GM18511 (cell line): ENCODE results near the gene RPS21.

ENCODE experiments used
- ATAC-seq: cut with Tn5 transposase; IDR thresholded peaks from one replicate; pipeline ENCODE4 v1.9.1; 2021; ENCODE audit warnings: mild to moderate bottlenecking, moderate library complexity; ENCODE audit not compliant: unreplicated experiment

The RPS21 gene

DNA sequence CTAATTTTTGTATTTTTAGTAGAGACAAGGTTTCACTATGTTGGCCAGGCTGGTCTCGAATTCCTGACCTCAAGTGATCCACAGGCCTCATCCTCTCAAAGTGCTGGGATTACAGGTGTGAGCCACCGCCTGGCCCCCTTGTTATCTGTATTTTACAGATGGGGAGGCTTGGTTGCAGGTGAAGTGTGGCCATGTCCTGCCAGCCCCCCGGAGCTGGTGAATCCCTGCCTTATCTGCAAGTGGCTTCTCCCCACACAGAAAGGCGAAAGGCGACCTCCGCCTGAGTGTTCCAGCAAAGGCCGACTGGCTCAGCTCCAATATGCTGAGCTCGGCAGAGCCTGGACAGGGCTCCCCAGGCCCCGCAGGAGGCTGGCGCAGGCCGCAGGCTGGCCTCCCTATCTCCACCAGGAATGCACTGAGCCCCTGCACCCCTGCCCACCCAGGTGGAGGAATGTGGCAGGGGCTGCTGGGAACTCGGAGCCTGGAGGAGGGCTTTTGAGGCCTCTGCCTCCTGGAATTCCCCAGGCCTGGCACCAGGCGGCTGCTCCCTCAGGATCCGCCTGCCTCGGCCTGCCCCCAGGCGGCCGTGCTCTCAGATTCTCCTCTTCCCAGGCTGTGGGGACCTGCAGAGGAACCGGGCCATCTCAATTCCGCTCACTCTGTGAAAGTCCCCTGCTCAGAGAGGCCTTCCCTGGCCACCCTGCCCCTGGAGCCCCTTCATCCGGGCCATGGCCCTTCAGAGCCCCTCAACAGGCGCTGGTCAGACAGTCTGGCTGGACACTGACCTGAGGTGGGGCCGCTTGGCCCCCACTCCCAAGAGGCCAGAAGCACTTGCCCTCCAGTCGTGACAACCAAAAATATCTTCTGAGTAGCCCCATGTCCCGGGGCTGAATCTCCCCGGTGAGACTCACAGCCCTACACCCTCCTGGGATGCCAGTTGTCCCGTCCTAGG is 10.5 kb upstream of the RPS21 start:
- ATAC-seq = no peak

DNA sequence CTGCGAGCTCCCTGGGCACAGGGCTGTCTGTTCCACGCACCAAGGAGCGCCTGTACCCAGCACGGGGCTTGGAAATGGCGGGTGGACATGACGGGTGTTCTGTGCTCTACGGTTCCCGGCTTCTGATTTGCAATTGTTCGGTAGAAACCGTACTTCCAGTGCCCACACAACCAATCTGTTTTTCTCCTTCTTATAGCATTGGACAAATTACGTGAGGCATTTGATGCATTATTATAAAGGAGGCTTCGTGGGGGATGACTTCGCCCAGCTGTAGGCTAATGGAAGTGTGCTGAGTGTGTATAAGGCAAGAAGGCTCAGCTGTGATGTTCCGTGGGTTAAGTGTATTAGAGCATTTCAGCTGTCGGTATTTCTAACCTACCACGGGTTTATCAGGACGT is 9.8 kb upstream of the RPS21 start:
- ATAC-seq = no peak

DNA sequence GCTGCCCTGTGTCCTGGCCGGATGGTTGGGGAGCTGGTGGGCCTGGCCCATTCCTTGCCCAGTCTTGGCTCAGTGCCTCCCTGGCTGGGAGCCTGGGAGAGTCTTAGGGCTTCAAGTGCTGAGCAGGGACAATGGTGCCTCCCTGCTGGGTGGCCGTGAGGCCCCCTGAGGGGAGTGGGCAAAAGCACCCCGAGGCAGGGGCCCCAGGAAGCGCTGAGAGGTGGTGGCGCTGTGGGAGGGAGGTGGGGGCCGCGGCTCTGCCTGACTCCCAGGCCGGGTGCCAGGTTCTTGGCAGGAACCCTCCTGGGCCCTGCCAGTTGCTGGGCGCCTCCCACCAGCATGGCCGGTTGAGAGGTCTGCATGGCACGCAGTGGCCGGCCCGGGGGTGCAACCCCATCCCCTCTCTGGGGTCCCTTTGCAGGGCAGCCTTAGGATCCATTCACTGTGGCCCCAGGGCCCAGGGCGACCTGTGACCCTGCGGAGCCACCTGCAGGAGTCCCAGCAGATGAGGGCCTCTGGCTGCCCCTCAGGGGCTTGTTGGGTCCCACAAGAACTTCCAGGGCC is 9.2 kb upstream of the RPS21 start:
- no peak for ATAC-seq

DNA sequence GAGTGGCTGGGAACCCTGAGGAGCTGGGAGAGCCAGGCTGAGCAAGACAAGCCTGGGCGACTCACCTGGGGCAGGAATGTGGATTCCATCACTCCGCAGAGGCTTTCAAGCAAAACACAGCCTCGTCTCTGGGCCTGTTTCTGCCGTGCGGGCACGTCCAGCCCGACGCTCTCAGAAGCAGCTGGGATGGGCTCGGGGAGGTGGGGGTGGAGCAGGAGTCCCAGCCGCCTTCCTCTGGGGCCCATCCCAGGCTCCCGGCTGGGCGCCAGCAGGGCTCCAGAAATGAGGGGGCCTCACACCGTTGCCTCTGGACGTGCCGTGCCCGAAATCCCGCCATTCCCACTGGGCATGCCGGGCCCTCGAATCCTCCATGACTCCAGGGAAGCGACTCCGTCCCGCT is 8.7 kb upstream of the RPS21 start:
- no peak for ATAC-seq

DNA sequence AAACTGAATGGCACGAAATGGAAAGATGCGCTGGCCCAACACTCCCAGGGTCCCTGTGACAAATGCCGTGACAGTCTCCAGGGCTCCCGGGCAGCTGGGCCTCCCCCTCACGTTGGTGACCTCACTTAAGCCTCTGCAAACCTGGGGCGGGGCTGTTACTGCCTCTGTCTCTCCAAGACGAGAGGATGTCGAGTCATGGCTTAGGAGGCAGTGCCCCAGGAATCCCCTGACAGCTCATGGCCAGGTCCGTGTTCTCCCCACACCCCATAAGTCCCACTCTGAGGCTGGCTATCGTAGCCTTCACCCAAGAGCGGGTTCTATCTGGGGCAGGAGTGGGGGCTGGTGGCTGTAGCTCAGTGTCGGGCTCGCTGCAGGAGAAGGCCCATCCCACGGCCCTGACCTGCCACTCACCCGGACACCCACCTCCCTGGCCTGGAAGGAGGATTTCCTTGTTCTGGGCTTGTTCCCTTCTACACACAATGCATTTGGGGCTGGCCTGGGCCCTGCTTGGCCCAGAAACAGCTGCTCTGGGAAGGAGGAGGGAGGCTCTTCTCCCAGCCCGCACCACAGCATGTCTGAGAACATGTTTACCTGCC is 5.6 kb upstream of the RPS21 start:
- ATAC-seq = no peak

DNA sequence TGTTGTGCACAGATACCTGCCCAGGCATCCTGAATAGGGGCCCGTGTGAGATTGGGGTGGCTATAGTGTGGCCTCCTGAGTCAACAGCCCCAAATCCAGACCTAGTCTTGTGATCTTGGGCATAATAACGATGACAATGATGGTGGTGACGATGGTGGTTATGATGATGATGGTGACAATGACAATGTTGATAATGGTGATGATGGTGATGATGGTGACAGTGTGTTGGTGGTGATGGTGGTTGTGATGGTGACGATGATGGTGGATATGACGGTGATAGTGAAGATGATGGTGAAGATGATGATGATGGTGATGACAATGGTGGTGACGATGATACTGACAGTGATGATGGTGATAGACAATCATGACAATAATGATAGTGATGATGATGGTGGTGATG is 5.1 kb upstream of the RPS21 start:
- no peak for ATAC-seq

DNA sequence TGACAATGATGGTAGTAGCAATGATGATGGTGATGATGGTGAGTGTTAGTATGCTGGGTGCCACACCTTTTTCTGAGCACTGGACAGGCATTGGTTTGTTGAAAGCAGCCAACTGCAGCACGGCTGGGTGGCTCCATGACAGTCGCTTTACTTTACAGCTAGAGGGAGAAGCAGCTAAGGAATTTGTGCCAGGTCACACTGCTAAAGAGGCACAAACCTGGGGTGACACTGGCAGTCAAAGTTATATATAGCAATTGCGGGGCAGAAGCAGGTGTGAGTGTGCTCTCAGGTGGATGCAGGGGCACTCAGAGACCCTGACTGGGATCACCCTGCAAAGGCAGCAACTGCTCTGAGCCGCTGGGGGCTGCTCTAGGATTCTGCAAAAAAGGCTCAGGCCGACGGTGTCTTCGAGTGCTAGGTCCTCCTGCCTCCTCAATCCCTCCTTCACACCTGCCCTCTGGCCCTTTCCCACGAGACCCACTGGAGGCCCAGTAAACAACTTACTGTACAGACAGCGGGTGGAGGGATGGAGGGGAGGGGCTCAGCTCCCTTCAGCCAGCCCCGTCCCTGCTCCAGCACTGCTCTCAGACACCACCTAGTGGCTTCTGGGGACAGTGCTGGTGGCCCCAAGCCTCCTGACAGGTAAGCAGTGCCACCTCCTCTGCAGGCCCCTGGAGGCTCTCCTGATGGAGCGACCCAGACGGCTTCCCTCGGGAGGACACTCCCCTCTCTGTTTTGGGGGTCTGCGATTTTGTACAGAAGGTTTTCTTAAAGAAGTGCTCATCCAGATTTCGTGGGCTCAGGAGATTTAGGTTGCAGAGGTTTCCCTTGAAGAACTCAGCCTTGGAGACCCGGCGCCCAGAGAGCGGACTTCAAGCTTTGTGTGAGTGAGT is 4.4 kb upstream of the RPS21 start:
- ATAC-seq = peak; percentile 60

DNA sequence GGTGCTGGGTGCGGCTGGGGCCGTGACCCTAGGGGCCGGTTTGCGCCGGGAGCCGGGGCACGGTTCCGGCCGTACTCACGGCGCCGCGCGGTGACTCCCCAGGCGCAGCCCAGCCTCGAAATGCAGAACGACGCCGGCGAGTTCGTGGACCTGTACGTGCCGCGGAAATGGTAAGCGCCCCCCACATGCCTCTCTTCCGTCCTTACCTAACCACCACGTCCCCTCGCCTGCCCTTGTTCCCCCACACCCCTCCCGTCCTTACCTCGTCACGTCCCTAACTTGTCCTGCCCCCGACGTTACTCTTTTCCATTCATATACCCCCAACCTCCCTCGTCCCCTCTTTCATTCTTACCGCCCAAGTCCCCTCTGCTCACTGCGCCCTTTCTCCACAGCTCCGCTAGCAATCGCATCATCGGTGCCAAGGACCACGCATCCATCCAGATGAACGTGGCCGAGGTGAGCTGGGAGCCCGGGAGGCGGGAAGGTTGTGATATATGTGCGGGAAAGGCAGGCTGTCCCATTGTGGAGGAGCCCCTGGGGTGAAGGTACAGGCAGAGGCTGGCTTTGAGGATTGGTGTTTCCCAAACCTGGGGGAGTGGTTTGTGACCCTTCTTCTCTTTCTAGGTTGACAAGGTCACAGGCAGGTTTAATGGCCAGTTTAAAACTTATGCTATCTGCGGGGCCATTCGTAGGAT is 463 bp downstream of the RPS21 start:
- ATAC-seq = no peak

DNA sequence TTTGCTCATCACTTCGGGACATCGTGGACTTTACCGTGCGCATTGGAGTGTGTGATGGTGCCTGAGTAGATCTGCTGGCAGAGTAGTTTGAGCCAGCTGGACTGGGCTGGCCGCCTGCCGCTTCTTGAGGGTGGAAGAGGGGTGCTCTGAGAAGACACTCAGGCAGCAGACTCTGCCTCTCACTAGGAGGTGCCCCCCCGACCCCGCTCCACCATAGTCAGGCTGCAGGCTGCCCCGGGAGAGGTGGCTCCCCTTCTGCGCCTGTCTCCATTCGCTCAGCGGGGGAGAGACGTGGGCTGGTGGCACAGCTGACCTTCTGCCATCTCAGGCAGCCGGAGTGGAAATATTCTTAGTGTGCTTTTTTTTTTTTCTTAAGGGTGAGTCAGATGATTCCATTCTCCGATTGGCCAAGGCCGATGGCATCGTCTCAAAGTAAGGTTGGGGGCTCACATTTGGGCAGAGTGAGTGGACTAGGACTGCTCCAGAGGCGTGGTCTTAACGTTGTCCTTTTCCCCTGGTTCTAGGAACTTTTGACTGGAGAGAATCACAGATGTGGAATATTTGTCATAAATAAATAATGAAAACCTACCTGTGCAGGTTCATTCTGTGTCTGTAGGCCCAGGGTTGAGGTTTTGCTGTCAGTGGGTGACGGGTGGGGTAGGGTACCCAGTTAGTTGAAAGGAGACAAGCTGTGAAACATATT is 1.2 kb downstream of the RPS21 start:
- no peak for ATAC-seq

DNA sequence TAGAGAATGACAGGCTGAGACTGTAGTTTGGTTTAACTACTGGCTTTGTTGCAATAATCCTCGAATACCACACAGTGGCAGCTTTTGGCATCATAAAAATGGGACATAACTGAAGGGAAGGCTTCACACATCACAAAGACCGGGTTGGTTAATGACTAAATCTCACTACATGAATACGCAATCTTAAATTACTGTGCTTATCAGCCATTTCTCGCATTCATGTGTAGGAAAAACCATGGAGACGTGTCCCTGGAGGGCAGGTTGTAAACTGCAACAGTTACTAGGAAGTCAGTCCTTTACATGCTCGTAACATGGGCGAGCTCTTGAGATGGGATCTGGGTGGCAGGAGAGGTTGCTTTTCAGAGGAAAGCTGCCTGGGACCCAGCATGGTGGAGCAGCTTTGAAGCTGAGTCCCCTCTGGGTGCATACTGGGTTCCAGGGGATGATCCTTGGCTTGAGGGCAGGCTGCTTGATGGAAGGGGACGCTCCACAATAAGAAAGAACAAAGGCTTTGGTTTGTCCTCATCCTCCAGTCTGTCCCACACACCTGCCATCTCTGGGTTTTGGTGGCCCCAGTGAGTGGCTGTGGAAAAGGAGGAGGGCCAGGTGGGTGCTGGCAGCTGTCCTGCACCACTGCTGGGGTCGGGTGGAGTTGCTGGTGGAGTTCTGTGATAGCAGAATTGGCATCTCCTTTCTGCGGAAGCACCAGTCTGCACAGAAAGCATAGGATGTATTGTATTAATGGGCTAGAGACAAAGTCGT is 2.1 kb downstream of the RPS21 start:
- ATAC-seq = no peak

DNA sequence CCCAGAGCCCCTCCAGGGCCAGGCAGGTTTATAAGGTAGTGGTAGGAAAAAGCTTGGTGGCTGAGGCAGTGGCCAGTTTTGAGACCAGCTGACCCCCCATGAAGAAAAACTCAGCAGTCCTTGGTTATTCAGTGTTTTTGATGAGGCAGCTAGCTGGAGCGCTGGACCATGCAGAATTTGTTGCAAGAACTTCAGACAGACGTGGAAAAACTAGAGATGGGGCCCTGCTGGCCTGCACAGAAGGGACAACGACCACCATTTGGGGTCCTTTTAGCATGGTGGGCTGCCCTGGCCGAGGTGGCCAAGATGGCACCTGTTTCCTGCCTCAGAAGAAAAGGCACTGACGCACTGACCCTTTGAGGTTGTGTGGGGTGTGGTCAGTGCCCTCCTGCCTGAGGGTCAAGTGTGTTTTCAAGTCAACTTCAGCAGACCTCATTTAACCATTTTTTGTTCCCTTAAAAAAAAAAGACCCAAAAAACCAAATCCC is 2.7 kb downstream of the RPS21 start:
- no peak for ATAC-seq

DNA sequence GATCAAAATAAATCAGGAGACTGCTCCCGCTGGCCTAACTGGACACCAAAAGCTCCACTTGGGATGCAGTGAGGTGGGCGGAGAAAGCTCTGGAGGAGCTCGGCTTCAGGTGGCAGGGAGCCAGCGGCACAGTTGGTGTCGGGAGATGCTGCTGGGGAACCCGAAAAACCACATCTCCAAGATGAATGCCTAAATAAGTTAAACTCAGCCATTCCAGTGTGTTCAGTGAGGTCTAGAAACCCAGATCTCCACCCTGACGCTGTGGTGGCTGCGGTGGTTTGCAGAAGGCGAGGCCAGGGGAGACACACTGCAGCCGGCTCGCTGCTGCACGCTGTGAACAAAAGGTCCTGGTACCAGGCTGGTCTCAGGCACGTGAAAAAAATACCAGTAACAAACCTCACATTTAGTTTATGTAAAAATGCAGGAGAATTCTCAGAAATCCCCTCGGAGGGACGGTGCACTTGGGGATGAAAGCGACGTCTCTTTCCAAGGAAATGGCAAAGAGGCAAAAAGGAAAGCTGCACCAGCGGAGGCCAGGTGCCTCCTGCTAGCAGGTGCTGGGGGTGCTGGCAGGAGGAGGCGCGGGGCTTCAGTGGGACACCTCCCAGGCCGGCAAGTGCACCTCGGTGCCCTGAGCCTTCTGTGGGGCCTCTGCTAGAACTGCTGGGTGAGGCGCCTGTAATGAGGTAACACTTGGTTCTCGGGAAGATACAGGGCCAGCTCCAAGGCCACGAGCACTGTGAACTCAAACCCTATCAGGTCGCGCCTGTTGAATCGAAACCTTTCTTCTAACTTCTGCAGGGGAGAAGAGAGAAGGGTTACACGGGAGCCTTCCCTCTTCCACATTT is 3.6 kb downstream of the RPS21 start:
- ATAC-seq = no peak

DNA sequence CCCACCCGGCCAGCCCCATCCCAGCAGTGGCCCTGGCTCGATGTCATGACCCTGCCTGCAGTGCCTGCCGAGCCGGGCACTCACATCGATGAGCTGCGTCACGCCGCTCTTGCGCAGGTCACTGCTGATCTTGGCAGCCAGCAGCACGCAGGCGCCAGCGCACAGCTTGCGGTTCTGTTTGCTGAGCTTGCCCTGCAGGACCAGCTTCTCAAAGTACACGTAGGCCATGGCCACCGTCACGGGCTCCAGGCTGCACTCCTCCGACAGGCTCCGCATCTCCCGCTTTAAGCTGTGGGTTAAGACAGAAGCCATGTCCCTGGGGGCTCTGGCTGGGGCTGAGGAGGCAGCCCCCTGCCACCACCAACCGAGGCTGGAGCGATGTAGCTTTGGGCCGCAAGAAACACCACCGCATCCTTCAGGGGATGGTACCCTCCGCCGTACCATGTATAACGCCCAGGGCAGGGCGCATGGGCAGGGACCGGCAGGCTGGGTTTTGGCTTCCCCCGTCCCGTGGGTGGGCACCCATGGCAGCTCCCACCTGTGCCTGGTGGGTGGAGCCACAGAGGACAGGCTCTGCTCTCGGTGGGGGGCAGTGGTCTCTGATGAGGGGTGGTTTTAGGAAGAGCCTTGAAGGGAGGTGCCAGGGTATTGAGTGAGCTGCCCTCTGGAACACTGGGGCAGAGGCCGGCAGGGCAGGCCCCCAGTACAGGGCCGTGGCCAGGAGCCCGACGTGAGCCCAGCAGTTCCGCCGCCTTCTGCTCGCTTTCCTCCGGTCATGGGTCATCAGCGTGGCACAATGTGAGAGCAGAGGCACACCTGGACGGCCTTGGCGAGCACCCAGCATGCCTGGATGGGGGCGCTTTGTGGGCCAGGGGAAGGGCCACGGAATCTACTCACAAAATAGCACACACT is 4.5 kb downstream of the RPS21 start:
- no peak for ATAC-seq

DNA sequence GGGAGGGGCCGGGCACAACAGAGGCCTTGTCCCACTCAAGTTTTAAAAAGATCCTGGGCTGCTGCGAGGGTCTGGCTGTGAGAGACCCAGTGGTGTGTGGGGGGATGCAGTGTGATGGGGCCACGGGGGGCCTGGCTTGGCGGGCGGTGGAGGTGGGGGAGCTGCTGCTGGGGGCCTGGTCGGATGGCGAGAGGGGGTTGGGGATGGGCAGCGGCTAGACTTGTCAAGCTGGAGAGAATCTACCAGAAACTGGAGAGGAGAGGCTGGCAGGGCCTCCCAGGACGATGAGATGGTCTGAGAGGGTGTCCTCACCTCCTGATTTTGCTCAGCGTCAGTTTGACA is 5.1 kb downstream of the RPS21 start:
- ATAC-seq = no peak

DNA sequence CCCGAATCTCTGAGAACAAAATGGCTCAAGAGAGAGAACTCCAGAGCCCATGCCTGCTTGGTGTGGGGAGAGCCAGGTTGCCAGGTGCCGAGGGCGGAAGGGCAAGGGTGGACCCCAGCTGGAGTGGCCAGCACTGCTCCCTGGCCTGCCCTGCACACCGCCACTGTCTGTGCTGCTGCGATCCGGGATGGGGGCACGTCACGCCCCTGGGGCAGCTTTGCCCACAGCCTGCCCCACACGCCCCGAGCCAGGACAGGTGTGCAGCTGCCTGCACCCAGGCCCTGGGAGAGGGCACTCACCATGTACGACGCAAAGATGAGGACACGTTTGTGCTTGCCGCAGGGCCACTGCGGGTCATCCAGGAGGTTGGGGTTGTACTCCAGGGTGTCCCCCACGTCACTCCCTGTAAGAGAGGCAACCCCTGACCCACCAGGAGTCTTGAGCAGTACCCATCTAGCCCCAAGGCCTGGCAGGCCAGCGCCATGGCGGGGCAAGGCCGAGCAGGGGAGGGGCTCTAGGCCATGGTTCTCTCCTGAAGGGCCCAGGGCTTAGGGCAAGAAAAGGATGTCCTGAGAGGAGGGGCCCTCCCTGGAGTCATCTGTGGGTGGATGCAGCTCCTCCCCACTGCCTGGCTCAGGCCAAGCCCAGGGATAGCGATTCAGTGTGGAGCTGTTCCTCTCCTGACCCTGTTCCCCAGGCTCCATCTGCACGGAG is 5.9 kb downstream of the RPS21 start:
- ATAC-seq = no peak

DNA sequence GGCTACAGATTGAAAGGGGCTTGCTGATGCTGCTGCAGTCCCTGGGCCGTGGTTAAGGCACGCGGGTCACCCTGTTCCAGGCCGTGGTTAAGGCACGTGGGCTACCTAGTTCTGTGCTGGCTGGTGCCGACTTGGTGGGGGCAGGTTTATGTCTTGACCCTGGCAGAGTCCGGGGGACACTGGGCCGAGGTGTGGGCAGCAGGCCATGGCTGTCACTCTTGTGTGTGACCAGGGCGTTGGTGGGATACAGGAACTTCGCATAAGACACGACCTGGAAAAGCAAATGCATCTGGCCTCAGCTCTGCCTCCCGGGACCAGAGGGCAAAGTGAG is 6.4 kb downstream of the RPS21 start:
- ATAC-seq = no peak

DNA sequence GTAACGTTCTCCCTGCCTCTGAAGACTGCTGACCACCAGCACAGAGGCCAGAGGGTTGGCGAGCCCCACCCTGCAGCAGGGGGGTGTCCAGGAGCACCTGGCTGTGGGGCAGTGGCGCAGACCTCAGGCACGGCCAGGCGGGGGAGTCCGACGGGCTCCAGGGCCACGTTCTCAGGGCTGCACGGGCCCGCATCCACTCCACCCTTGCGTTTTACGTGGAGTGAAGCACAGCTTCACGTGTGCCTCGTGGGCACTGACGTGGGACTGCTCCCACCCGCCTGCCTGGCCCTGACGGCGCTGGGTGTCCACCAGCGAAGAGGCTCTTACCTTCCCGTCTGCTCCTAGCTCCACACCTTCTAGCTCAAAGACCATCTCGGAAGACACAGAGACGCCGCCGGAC is 6.9 kb downstream of the RPS21 start:
- no peak for ATAC-seq
